ENCODE measurements around the gene TEX2.

TEX2 gene

DNA sequence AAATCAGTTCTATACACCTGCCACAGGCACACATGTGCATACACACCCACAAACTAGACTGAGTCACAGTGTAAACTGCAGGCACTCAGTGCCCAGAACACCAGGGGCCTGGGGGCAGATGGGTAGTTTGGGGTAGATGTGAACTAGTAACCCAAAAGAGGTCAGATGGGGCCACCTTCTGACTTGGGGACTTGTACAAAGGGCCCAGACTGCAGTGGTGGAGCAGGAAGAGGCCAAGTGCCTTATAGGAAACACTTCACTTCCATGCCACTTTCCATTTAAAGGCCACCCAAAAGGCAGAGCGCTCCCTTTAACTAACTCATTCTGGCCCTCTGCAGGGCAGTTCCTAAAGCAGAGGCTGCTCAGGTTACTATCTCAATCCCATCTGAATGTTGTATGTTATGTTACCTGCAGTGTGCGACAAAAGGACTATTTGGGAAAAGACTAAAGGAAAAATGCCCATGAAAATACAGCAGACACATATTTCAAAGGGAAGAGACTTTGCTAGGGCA lies 105.3 kb downstream of the TEX2 start:
- DNase-seq, result no peak

DNA sequence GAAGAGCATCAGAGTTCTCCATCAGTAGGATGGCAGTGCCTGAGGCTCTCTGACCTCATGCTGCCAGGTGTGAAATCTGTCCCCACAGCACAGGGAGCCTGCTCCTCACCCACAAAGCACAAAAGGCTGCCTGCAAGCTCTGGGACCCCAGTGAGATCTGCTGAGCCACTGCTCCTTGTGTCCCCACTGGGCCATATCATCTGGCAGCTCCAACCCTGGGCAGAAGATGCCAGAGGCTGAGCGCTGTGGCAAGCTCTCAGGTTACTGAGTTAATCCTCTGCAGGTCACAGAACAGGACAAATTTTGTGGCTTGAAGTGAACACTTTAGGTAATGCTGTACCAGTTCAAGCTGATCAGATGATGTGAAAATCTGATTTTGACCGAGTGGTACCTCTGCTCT lies 106.4 kb downstream of the TEX2 start:
- DNase-seq, result no peak

DNA sequence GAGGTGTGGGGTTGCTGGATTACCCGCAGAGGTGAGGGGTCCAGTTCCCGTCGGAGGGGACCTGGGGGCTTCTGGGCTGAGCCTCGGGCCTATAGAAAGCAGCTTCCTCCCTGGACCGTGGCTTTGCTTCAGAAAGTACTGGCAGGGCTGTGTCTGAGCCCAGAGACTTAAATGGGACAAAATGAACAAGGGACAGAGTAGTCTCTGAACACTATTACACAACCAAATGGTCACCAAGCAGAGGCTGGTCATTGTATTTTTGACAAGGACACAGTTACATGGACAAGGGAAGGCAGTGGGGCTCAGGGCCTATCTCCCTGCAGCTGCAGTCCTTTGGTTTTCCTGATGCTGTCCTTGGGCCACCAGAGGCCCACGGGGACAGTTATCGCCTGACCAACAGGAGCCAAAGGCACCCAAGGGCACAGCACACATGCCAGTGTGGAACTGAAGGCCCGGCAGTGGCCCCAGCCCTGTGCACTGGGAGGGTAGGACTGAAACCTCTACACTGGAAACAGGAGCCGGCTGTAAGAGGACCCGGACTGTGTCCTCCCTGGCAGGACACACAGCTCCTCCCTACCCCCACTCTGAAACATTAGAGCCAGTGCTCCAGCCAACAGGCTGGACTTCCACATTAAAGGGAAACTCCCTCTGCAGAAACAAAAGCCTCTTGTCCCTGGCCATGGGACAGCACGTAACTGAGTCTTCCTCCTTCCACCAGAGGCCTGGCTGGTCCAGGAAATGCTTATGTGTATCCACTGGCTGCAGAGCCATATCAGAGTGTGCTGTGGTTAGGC lies 107.1 kb downstream of the TEX2 start:
- DNase-seq, result no peak

DNA sequence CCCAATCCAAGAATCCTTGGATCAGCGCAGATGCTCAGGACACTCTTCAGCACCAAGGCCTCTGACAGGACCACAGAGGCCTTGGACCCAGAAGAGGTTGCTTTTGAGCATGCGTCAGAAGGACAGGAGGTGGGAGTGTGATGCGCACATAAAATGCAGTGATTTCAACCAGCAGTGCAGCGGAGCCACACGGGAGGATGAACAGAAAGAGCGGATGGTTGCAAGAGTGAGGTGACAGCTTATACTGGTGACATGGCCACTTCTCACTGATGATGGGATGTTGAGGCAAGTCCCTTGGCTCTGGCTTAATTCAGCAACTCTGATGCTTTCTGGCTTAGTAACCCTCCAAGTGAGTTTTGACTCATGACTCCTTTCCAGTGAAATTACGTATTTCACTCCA lies 107.9 kb downstream of the TEX2 start:
- no peak for DNase-seq

DNA sequence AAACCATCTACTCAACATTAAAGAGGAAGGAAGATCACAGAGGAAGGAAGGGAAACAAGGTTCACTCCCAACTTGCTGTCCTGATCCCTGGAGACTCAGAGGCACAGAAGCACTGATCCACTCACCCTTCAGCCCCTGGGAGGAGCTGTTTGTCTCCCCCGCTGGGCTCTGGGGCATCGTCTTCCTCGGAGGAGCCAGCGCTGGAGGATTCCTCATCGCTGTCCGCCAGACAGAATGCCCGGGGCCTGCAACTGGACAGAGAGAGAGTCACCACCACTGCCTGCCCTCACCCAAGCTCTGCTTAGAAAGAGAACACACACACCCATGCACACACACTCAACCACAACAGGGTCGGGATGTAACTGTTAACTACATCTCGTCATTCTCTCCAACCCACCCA lies 108.3 kb downstream of the TEX2 start:
- DNase-seq, result no peak

DNA sequence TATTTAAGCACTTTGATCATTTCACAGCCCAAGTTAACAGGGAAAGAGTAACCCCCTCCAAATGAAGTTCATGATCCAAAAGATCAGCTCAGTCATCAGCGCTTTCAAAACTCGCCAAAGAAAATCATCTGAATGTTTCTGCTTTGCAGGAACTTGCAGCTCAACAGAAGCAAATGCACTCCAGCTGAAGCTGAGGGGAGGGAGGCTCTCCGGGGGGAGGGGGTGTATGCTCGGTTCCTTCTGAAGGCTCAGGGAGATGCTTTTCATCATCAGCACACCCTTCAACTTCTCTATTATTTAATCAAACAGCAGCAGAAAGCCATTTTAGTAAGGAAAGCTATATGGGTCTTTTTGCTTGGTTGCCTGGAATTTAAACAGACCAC lies 108.8 kb downstream of the TEX2 start:
- DNase-seq, result no peak

DNA sequence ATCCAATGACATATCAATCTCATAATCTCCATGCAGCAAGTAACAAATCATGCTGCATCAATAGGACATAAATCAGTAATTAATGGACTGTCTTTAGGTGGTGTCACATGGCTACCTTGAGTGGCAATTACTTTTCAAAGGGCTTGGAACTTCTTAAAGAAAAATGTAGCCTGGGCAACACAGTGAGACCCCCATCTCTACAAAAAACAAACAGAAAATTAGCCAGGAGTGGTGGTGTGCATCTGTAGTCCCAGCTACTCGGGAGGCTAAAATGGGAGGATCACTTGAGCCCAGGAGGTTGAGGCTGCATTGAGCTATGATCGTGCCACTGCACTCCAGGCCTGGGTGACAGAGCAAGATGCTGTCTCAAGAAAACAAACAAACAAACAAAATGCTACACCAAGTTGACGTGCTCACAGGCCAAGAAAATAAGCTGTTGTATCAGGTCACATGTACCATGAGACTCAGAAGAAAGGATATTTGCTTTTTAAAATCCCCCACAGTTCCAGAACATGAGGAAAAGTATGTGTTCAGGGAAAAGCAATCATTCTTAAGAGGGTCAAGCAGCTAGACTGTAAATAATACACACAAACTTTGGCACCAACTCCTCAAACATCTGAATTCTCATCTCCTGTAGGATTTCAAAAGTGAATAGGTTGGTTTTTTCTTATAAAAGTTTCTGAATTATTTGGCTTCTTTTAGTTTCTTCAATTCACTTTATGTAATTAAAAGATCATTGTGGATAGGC lies 109.3 kb downstream of the TEX2 start:
- DNase-seq, result no peak

DNA sequence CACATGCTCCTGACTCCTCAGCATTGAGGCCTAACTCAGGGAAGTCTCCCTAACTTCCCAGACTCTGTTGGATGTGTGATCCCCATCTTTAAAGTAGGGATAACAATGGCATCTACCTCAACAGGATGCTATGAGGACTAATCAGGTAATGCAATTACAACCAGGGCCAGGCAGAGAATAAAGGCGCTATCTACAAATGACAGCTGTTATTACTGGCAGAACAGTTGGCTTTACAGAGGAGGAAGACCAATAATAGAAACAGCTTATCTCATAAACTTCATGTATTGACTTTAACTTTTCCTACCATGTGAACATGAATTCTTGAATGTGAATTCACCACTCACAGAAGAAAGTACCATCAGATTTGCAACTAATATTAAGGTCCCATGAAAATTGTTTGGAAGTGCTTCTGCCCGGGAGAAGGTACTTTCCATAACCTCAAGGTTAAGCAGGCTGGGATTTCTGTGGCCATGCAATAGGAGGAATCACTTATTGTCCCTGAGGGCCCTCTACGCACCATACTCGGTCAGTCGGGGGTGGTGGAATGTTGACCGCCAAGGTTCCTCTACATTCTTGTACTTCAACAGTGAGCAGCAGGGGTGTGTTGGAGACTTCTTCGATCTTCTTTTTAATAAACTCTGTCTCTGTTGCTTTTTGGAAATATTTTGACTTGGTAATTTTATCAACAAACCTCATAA lies 110.5 kb downstream of the TEX2 start:
- no peak for DNase-seq

DNA sequence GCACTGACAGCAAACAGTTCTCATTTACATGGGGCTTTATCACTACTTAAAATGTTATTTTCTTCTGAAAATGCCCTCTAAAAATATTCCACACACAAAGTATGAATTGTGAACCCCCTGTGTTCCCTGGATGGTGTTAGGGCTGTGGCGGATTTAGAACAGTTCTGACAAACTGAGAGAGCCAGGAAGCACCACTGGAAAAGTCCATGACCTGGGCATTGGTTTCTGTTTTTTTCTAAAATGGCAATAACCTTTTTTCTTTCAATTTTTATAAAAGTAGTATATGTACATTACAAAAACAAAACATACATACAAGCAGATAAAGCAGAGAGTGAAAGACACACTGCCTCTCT lies 112.1 kb downstream of the TEX2 start:
- DNase-seq, result no peak

DNA sequence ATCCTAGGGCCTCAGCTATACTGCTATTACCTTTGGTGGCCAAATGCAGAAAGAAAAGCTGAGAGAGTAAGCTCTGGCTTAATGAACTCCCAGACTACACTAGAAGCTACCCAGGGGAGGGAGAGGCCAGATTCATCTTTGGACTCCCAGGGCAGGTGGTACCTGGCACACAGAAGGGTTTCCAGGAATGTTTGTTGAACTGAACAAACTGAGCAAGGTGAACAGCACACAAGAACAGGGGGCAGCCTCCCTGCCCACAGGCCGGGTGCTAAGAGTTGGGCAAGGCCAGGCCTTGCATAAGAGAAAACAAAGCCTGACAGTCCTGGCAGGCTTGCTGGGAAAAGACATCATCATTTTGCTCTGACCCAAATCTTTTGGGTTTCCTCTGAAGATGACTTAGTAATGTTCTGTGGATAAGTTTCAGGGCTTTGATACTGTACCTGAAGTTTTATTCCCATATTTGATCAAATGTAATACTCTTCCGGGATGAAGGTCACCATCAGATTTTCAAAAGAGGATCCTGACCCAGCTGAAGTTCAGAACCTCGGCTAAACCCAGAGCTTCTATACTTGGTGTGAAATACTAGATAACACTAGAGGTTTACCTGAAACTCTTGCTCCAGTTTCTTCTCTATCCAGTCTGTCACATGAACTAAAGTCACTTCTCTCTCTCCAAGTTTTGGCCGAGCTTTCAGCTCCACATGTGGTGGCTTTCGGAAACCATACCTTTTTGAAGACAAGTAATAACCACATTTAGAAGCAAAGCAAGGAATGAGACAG lies 112.6 kb downstream of the TEX2 start:
- DNase-seq, result no peak

DNA sequence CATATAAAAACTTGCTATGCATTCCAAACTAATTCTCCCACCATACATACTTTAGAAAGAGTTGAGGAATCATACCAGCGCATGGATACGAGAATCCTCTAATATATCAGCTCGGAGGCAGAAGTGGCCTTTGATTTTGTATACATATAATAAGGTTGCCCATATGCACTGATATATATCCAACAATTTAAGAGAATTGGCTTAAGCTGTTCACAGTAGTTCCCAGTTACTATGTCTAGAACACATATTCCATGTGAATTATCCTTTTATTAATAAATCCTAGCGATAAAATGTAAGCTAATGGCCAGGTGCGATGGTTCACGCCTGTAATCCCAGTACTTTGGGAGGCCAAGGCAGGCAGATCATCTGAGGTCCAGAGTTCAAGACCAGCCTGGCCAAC lies 113.9 kb downstream of the TEX2 start:
- DNase-seq, result no peak

DNA sequence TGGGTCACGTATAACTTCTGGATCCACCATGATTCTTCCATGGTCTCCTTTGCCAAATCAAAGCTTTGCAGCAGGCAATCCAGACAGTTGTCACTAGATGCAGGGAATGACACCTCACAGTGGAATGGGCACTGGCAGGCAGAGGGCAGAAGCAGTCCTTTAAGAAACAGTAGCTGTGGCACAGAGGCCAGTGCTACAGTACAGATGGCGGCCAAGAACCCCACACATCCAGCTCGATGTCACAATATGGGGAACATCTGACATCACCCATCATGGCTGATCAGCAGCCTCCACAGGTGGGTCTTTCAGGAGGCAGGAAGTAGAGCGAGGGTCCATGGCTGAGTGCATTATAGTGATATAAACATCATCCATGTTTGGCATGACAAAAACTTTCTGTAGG lies 114.4 kb downstream of the TEX2 start:
- DNase-seq, result no peak

DNA sequence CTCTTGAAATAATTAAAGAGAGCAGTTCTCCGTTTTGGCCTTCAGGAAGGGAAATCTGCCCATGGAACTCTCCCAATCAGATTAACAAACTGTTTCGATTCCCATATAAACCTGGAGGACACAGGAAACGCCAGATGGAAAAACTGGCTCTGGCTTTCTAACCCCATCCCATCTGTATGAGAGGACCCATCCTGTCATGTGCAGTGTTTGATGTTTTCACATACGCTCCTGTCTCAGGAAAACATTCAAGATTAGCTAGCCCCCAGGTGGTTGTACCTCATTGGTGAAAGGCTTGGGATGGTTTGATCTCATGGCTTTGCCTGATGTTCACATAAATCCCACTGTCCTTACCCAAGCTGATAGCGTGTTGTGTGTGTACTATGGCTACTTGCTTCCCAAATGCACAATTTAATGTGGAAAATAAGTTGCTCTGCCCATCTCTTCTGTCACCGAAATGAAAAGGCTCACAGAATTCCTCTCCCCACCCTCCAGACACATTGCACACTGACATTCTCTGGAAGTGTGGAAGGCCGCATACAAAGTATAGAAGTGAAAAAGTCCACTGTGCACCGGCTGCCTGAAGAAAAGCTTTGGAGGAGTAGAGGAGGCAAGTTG lies 114.9 kb downstream of the TEX2 start:
- DNase-seq, result peak; percentile 24

DNA sequence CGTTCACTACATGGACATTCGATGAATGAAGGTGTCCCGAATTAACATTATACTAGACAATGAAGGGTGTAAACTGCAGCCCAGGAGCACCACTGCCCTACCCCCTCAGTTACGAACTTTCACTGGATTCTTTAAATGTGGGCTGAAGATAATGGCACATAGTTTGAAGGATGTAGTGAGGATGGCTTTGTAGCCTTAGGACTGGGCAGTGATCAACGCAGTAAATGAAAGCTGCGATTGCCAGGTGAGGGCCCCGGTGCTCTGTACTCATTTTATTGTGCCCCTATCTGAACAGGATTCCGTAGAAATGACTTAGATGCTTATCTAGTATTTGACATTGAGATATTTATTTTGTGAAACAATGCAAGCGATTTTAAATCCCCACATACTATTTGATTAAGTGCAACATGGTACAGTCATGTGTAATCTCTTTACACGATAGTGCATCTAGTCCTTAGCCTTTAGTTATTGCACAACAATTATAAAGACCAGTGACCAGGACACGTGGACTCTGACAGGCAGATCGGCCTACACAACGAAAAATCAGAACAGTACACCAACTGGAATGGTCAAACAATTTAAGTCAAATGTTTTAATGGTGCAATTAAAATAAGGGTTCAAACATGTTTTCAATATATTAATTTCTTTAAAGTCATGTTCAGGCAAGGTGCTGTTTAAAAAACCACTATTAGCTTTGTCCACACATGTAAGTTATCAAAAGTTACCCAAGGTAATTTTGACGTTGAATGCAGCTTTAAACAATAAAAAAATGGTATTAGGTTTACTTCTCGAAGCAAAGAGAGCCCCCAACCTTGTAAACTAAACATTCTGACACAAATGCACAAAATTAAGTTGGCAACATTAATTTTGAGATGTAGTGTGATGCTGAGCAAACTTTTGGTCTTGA lies 115.7 kb downstream of the TEX2 start:
- peak; percentile 27 for DNase-seq

DNA sequence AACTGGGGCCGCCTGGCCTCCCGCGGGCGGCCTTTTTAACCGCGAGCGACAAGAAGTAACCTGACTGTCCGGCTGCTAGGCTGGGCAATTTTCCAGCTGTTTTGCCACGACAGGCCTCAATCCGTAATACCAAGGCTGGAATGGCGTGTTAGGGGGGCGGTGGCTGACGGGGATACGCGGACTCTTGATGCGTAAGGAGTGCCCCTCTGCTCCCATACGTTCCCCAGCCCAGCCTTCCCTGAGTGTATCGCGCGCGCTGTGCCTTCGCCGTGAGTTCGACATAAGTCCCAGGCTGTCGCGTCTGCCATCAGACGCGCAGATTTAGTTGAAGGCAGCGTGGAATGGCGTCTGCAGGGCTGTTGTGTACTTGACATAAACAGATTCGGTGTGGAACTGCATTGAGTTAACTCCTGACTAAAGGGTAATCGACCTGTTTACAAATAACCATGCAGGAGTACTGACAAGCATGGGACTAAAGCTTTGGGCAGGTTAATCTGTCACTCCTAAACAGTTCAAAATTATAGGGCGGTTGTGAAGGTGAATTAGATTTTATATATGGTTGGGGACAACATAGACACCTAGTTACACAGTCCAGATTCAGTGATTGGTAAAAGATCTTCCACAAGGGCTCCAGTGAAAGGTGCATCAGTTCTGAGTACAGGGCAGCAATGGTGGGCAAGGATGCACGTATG lies 116.5 kb downstream of the TEX2 start:
- peak; percentile 42 for DNase-seq

DNA sequence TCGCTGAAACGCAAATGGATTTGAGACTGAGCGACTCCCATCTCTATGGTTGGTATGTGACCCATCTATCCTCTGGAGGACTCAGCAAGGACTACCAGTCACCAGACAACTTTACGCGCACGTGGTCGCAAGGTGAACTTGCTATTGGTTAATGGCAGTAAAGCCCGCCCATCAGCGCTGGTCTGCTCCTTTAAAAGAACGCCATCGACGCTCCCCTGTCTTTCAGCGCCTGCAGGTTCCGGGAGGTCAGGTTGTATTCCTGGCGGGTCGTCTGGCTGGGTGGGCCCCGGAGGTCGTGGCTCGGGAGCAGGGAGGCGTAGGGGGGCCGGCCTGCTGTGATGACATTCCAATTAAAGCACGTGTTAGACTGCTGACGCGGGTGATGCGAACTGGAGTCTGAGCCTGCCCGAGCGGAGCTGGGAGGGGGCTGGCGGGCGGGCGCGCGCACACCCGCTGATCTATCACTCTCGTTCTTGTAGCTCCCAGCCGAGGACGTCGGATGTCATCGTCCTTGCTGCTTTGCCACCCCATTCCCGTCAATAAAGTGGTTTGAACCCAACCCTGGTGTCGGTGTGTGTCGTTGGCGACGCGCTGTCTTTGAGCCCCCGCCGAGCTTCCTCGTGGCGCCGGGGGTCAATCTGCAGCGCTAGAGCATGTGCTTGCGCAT lies 117.2 kb downstream of the TEX2 start:
- DNase-seq, result peak; percentile 99

DNA sequence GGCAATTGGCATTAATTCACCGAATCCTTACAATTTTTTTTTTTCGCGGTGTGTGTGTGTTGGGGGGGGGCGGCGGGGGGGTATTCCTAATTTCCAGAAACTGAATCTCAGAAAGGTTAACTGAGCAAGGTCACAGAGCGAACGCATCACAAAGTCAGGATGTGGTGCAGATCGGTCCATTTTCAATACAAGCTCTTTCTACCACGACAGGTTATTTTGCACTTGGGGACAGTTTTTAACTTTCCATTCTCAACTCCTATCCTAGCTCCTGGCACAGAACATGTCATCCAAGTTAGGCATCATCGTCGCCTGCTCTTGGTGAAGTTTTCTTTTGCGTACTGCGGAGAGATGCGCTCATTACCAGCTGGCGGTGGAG lies 117.7 kb downstream of the TEX2 start:
- DNase-seq, result no peak

DNA sequence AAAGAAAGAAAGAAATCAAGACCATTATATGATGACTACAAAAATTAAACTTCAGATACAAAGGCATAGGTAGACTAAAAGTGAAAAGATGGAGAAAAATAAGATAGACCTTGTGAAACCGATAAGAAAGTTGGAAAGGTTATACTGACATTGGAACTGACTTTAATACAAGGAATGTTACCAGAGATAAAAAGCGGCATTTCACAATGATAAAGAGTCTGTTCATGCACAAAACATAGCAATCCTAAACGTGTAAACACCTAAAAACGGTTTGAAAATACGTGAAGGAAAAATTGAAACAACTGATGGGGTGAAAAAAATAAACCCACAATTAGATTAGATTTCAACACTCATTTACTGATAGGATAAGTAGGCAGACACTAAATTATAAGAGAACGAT lies 123.5 kb downstream of the TEX2 start:
- DNase-seq, result no peak

DNA sequence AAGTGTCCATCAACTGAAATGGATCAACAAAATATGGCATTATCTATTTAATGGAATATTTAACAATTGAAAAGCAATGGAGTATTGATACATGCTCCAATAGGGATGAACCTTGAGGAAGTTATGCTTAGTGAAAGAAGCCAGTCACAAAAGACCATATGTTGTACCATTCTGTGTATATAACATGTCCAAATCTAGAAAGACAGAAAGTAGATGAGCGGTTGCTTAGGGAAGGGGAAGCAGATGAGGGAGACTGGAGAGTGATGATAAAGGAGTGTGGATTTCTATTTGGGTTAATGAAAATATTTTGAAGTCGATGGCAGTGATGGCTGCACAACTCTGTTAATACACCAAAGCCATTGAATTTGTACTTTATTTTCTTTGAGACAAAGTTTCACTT lies 124.6 kb downstream of the TEX2 start:
- DNase-seq, result no peak

DNA sequence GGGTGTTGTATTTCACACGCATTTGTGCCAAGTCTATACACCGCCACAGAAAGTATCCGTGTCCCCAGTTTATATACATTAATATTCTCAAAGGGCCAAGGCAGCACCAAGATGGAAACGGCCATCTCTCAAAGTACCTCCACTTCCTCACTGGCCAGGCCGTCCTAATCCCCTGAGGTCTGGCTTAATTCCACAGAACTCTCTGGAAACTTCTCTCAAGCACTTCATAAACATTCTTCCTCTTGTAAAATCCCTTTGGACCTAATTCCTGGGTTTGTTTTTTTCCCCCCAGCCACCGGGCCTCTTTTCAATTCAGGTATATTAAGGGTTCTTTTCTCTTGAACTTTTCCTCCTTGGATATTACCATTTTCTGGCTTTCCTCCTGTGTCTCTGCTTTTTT lies 128.1 kb downstream of the TEX2 start:
- DNase-seq, result no peak
